Uterus (tissue), 2 donors: ENCODE data around the gene LRRC1.

Experiments used
- CTCF ChIP-seq, 4 experiments: fragments of 200-600 bp in 2 of 4; fragments of 450-650 bp in 2 of 4; sonication (generic) in 2 of 4; IDR thresholded peaks; one replicate each; pipeline ENCODE4 v1.5.1; 2016 to 2019; ENCODE audit warnings: antibody characterized with exemption in 4 of 4, mild to moderate bottlenecking in 2 of 4, moderate library complexity in 1 of 4
- POLR2A ChIP-seq, 2 donors: fragments of 450-650 bp; IDR thresholded peaks; one replicate each; pipeline ENCODE4 v1.6.1; 2016; ENCODE audit warnings: antibody characterized with exemption in 2 of 2, mild to moderate bottlenecking in 1 of 2, moderate library complexity in 1 of 2

DNA sequence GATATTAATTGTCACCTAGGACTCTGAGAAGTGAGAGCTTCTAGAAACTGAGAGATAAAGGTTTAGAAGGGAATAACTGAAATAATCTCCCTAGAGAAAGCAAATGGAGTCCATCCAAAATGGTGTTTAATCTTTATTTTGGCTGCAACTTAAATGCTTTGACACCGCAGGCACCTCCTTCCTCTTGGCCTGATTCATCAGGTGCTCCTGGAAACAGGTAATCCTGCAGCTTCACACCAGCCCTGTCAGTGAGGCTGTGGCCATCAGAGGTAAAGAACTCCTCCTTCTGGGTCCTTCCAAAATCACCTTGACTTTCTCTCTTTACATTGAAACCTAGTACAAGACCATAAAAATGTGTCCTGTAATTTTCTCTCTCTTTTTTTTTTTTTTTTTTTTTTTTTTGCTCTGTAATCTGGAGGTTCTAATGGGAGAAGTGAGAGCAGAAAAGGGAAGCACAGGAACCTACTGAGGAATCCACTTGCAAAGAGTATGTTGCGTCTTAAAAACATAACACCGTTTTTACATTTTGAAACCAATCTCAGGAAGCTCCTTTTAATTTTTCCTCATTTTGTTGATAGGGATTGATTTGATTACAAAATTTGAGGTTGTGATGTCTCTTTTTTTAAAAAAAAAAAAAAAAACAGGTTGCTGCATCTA is 124.2 kb downstream of the LRRC1 start:
- TF ChIP-seq POLR2A (IDR thresholded peaks at IDR 0.05) (no peak), CTCF (IDR thresholded peaks at IDR 0.05) (no peak)
